GM11168 (cell line): ENCODE data around the gene TNIK.

ENCODE experiments used
- in situ Hi-C: fragments of 300-500 bp; cut with MboI; formaldehyde crosslinking; loops from one replicate; pipeline ENCODE4 v1.12.0; 2022; ENCODE audit warnings: low sequenced_read_pairs; ENCODE audit not compliant: unreplicated experiment

The TNIK gene

GRCh38 chr3:171348121-171348520, 112.1 kb downstream of the TNIK start:
- in situ Hi-C loops: no loop called here

GRCh38 chr3:171347301-171348039, 112.7 kb downstream of the TNIK start:
- in situ Hi-C loops: no loop called here

GRCh38 chr3:171346582-171347300, 113.5 kb downstream of the TNIK start:
- in situ Hi-C loops: no loop called here

- in situ Hi-C loops: no loop called here
These were observed 114.2 kb downstream of the TNIK start for GRCh38 chr3:171346019-171346418.

- in situ Hi-C loops: no loop called here
These were observed 114.9 kb downstream of the TNIK start for GRCh38 chr3:171345107-171345843.

DNA sequence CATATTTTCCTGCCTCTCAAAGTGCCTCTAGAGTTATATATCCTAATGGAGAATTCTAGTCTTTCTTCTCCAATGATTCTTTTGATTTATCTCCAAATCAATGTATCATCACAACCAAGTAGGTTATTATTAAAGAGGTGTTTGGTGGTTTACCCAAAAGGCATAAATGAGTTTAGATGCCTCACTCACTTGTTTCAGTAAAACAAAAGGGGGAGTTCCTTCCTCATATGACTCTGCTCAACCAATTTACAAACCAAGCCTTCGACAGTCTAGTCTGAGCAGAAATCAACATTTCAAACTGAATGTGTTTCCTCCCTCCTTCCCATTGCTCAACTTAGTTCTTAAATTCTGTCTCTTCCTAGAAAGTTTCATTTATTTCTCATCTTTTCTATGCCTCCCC, 116.5 kb downstream of the TNIK start:
- in situ Hi-C loops: no loop called here

DNA sequence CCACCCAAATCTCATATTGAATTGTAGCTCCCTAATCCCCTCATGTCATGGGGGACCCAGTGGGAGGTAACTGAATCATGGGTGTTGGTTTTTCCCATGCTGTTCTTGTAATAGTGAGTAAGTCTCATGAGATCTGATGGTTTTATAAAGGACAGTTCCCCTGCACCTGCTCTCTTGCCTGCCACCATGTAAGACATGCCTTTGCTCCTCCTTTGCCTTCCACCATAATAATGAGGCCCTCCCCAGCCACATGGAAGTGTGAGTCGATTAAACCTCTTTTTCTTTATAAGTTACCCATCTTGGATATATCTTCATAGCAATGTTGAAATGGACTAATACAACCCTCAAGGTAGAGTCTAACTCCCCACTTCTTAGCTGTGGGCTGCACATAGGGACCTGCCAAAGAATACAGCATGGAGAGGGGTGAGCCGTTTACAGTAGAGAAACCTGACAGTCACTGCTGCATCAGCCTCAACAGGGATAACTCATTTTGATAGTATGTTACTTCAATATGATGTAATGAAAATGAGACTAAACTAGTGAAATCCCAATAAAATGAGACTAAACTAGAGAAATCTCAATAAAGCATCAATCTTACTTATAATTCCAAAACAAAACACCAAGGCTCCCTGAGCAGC, 117.3 kb downstream of the TNIK start:
- in situ Hi-C loops: no loop called here

DNA sequence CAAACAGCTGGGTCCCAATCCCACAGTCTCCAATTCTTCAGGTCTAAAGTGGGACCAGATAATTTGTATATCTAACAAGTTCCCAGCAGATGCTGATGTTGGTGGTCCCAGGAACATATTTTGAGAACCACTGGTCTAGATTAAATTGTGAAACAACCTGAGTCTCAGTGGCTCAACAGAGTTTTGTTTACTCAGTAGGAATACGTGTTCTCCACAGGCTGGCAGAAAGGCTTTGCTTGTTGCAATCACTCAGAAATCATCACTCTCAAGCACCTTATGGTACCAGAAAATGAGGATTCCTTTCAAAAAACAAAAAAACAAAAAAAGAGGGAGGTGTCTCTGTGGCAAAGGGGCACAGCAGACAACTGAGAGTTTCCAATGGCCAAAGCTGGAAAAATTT, 118.0 kb downstream of the TNIK start:
- in situ Hi-C loops: no loop called here

- in situ Hi-C loops: no loop called here
These were observed 119.8 kb downstream of the TNIK start for GRCh38 chr3:171340434-171340833.

DNA sequence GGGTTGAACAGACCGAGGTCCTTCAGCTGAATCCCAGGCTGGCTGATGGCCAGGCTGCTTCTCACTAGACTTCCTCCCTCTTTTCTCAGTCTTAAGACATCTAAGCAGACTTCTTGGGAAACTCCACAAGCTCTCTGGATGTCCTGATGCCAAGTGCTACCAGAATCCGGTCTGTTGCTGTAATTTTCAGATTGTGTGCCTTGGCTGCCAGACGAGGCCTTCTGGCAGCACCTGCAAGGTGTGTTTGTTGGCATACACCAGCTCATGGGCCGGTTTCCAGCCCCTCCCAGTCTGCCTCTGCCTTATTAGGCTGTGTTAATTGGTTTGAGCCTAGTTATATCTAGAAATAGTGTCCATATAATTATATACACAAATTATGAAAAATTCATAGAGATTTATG, 120.6 kb downstream of the TNIK start:
- in situ Hi-C loops: no loop called here

DNA sequence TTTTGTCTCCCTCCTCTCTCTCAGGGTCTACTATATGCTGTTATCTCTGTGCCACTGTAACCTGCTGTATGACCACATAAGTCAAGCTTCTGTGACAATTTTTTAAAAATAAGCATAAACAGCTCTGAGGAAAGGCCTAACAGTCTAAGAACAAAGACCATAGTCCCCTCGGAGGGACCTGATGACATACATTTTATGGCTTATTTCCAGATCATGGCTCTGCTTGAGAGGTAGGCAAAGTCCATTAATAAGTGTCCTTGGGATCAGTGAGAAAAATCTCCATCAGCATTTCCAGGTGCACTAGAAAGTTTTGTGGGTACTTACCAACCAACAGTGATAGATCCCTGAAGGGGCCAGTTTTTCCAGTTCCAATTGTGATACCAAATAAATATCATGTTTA, 123.8 kb downstream of the TNIK start:
- in situ Hi-C loops: no loop called here

DNA sequence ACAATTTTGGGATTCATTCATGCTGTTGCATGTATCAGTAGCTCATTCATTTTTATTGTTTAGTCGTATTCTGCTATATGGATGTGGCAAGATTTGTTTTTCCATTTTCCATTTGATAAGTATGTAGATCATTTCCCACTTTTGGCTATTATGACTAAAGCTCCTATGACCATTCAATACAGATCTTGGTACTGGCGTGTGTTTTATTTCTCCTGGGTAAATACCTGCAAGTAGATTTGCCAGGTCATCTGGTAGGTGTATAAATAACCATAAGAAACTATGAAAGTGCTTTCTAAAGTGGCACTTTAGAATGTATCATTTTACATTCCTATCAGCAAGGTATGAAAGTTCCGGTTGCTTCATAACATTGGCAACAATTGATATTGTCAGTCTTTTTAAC, 124.6 kb downstream of the TNIK start:
- in situ Hi-C loops: no loop called here

GRCh38 chr3:171334465-171334811, 125.8 kb downstream of the TNIK start:
- in situ Hi-C loops: no loop called here

- in situ Hi-C loops: no loop called here
These were observed 126.3 kb downstream of the TNIK start for GRCh38 chr3:171333784-171334464.

DNA sequence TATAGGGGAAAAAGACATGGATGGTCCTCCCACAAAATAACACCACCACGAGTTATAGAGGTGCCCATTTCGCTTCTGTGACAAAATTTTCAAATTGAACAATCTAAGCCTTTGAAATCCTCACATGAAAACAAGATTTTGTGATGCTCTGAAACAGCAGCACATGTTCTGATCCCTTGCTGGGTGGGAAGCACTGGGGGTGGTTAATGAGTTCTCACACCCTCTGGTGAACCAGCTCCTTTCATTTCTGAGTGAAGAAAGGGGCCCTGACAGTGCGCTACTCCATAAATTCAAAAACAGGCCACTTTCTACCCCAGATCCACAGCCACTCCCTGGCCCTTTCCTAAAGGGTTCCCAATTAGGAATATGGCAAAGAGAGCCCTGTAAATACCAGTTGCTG, 129.3 kb downstream of the TNIK start:
- in situ Hi-C loops: no loop called here

GRCh38 chr3:171329746-171330145, 130.5 kb downstream of the TNIK start:
- in situ Hi-C loops: no loop called here

- in situ Hi-C loops: no loop called here
These were observed 131.7 kb downstream of the TNIK start for GRCh38 chr3:171328419-171329082.

DNA sequence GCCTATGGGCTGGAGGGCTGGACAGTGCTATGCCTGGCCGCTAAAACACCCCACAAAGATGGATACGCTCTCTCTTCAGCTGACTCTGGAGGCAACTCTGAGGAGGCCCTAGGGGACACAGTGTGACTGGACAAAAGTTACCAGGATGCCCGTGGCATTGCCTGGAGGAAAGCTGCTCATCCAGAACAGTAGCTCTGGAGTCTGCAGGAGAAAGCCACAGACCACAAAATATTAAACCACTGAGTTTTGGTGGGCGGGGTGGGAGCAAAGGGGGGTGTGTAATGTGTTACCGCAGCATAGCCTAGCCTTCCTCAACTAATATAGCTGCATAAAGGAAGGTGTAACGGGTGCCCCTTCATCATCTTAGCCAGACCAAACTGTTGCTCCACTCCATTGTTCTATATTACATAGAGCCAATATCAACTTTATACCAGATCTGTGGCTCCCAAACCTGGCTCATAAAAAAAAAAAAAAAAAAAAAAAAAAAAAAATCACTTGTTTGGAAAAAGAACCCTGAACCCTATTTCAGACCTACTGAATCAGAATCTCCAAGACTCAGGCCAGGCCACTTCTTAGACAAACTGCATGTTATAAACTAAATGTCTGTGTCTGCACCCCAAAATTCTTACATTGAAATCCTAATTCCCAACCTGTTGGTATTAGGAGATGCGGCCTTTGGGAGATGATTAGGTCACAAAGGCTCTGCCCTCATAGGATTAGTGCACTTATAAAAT, 132.6 kb downstream of the TNIK start:
- in situ Hi-C loops: no loop called here
